HCT116 (cell line): ENCODE data around the gene APEX2. TPM values are rescaled to one million over a fixed set of nuclear protein-coding genes. Genes with fewer than 3 reads are reported as not detected.

Experiments used
- ATAC-seq: fragments of 200-7000 bp; cut with Tn5 transposase; 2 replicates; pipeline ENCODE4 v1.9.1; 2020; ENCODE audit warnings: mild to moderate bottlenecking, moderate library complexity
- BruUV-seq: library from RNA; stranded (reverse); fragments of 400-500 nt; replicated peaks from 2 replicates; lab custom pipeline; 2021; lab: Mats Ljungman, UMichigan
- CTCF ChIA-PET: fragments of 300-600 bp; sonication (Branson Sonifier 250); formaldehyde crosslinking; loops from one replicate; lab custom pipeline; 2021; ENCODE audit warnings: antibody characterized with exemption; lab: Charles Lee
- POLR2A ChIA-PET: fragments of 300-600, 350-600 bp; sonication (Branson Sonifier 250); formaldehyde crosslinking; loops from one replicate; lab custom pipeline; 2021; ENCODE audit warnings: antibody characterized with exemption; lab: Charles Lee
- RAD21 ChIA-PET, 2 experiments: fragments of 300-600 bp; sonication (Branson Sonifier 250); formaldehyde crosslinking; loops; one replicate each; lab custom pipeline; 2023; ENCODE audit warnings: low total read pairs in 2 of 2; ENCODE audit not compliant: uncharacterized antibody in 2 of 2, unreplicated experiment in 2 of 2, low non-redundant PET in 1 of 2; lab: Charles Lee
- DNase-seq: peaks from one replicate; pipeline ENCODE4 v3.0.0-alpha.2; 2010; ENCODE audit warnings: low read depth, low spot score
- H2AFZ ChIP-seq: fragments of 200-600 bp; shearing (Covaris generic), sonication (generic); 2 replicates; pipeline ENCODE4 v1.6.1; 2017; ENCODE audit warnings: low read depth, mixed run types, mixed read lengths, antibody characterized with exemption, low read length; ENCODE audit not compliant: poor library complexity, severe bottlenecking
- H3K27ac ChIP-seq: 2 replicates; pipeline ENCODE4 v1.5.1; 2012; ENCODE audit warnings: low read depth, low read length
- H3K27me3 ChIP-seq: fragments of 200-600 bp; sonication (generic); 2 replicates; pipeline ENCODE4 v1.6.1; 2016; ENCODE audit warnings: mixed run types, low read length, mixed read lengths; ENCODE audit not compliant: insufficient read depth
- H3K36me3 ChIP-seq, 2 experiments: fragments of 200-500 bp in 1 of 2; fragments of 200-600 bp in 1 of 2; sonication (Bioruptor generic) in 1 of 2; sonication (generic) in 1 of 2; 2 replicates each; pipeline versions ENCODE4 v1.5.1 to v1.6.1; 2014 to 2016; ENCODE audit warnings: low read length in 2 of 2, inconsistent platforms in 1 of 2, mixed read lengths in 1 of 2, mixed run types in 1 of 2; ENCODE audit not compliant: insufficient read depth in 2 of 2, control insufficient read depth in 1 of 2
- H3K4me1 ChIP-seq, 2 experiments: fragments of 200-600 bp in 1 of 2; sonication (generic) in 1 of 2; 2 replicates each; pipeline versions ENCODE4 v1.5.1 to v1.6.1; 2012 to 2017; ENCODE audit warnings: low read length in 2 of 2, inconsistent platforms in 1 of 2, mild to moderate bottlenecking in 1 of 2, mixed read lengths in 1 of 2, mixed run types in 1 of 2, moderate library complexity in 1 of 2; ENCODE audit not compliant: insufficient read depth in 2 of 2, control insufficient read depth in 1 of 2
- H3K4me2 ChIP-seq: fragments of 200-600 bp; sonication (generic); 2 replicates; pipeline ENCODE4 v1.6.1; 2017; ENCODE audit warnings: mixed run types, low read length, mixed read lengths
- H3K4me3 ChIP-seq, 2 experiments: fragments of 200-600 bp in 1 of 2; sonication (generic) in 1 of 2; replicated peaks in 1 of 2; 2 replicates each; pipeline ENCODE4 v1.5.1; 2011 to 2016; ENCODE audit warnings: low read length in 2 of 2, control low read depth in 1 of 2, low read depth in 1 of 2, mild to moderate bottlenecking in 1 of 2, mixed read lengths in 1 of 2, mixed run types in 1 of 2
- H3K79me2 ChIP-seq: fragments of 200-600 bp; sonication (generic); 2 replicates; pipeline ENCODE4 v1.6.1; 2017; ENCODE audit warnings: mild to moderate bottlenecking, mixed run types, low read length, moderate library complexity, mixed read lengths; ENCODE audit not compliant: insufficient read depth
- H3K9ac ChIP-seq: fragments of 200-600 bp; sonication (generic); 2 replicates; pipeline ENCODE4 v1.6.1; 2016; ENCODE audit warnings: low read length, mixed read lengths
- H3K9me2 ChIP-seq: fragments of 200-600 bp; sonication (generic), shearing (Covaris generic); 2 replicates; pipeline ENCODE4 v1.6.1; 2017; ENCODE audit warnings: mixed run types, mild to moderate bottlenecking, moderate library complexity; ENCODE audit not compliant: insufficient read depth
- H3K9me3 ChIP-seq, 2 experiments: fragments of 200-500 bp in 1 of 2; fragments of 200-600 bp in 1 of 2; sonication (Bioruptor generic) in 1 of 2; sonication (generic) in 1 of 2; 2 replicates each; pipeline ENCODE4 v1.6.1; 2014 to 2017; ENCODE audit warnings: low read length in 2 of 2, mixed read lengths in 2 of 2, inconsistent platforms in 1 of 2, low read depth in 1 of 2, mild to moderate bottlenecking in 1 of 2, mixed run types in 1 of 2, moderate library complexity in 1 of 2; ENCODE audit not compliant: control insufficient read depth in 1 of 2, insufficient read depth in 1 of 2
- H4K20me1 ChIP-seq: fragments of 200-600 bp; sonication (generic), shearing (Covaris generic); 2 replicates; pipeline ENCODE4 v1.6.1; 2017; ENCODE audit warnings: mixed run types, mild to moderate bottlenecking, moderate library complexity; ENCODE audit not compliant: insufficient read depth
- ATF3 ChIP-seq: IDR thresholded peaks from 2 replicates; pipeline ENCODE4 v1.6.1; 2012
- CBX3 ChIP-seq: IDR thresholded peaks from 2 replicates; pipeline ENCODE4 v1.6.1; 2012; ENCODE audit warnings: low read depth
- EGR1 ChIP-seq: IDR thresholded peaks from 2 replicates; pipeline ENCODE4 v1.6.1; 2012; ENCODE audit warnings: low read depth
- EZH2phosphoT487 ChIP-seq: fragments of 200-600 bp; IDR thresholded peaks from 2 replicates; pipeline ENCODE4 v1.6.1; 2018; ENCODE audit warnings: antibody characterized with exemption, borderline replicate concordance
- JUND ChIP-seq: IDR thresholded peaks from 2 replicates; pipeline ENCODE4 v1.6.1; 2012
- MAX ChIP-seq: IDR thresholded peaks from 2 replicates; pipeline ENCODE4 v1.6.1; 2012
- POLR2A ChIP-seq: IDR thresholded peaks from 2 replicates; pipeline ENCODE4 v1.7.0; 2011; ENCODE audit warnings: borderline replicate concordance; ENCODE audit not compliant: insufficient read depth, insufficient read length; ENCODE audit errors: extremely low read depth
- SIN3A ChIP-seq: IDR thresholded peaks from 2 replicates; pipeline ENCODE4 v1.6.1; 2012; ENCODE audit warnings: low read depth
- SP1 ChIP-seq: IDR thresholded peaks from 2 replicates; pipeline ENCODE4 v1.6.1; 2012; ENCODE audit warnings: low read depth
- ZBTB33 ChIP-seq: IDR thresholded peaks from 2 replicates; pipeline ENCODE4 v1.6.1; 2011; ENCODE audit warnings: mild to moderate bottlenecking, low read length, moderate library complexity; ENCODE audit not compliant: insufficient replicate concordance; ENCODE audit errors: extremely low read depth
- ZNF274 ChIP-seq: fragments of 200-500 bp; sonication (Bioruptor generic); IDR thresholded peaks from 2 replicates; pipeline ENCODE4 v1.6.1; 2014; ENCODE audit warnings: mild to moderate bottlenecking, low read depth, low read length, inconsistent platforms
- intact Hi-C: fragments of 100-400 bp; cut with micrococcal nuclease; formaldehyde crosslinking; loops from 2 replicates; pipeline ENCODE4 v1.10.0; 2022
- total RNA-seq: library from RNA; stranded (reverse); gene quantifications from one replicate; pipeline ENCODE4 v1.2.1, GENCODE V29; 2021; ENCODE audit not compliant: unreplicated experiment

Gene APEX2
- total RNA-seq, 1 experiment from 2014 or later = 28.2 TPM

- no peaks in the 10 kb centered on the region for H4K20me1 ChIP-seq
- no peaks in the 10 kb centered on the region for H3K4me1 ChIP-seq
- no peak overlapping the region for H3K4me2 ChIP-seq
- no peaks in the 10 kb centered on the region for H3K36me3 ChIP-seq
- no peaks in the 10 kb centered on the region for H3K79me2 ChIP-seq
- ATAC-seq = no peak
- H3K9ac ChIP-seq = no peak overlapping the region
- CTCF ChIA-PET = no interaction called here
- TF ChIP-seq ZNF274 (no peak), EZH2phosphoT487 (no peak), JUND (no peak)
- no peak for DNase-seq
- POLR2A ChIA-PET = no interaction called here
- H3K9me2 ChIP-seq = no peaks in the 10 kb centered on the region
- H3K27ac ChIP-seq = no peak overlapping the region
- no peak overlapping the region for H3K4me3 ChIP-seq
- intact Hi-C loops = no loop called here
- RAD21 ChIA-PET = no interaction called here
- H3K27me3 ChIP-seq = no peaks in the 10 kb centered on the region
- H2AFZ ChIP-seq = no peak overlapping the region
- no TSS peak for BruUV-seq
- H3K9me3 ChIP-seq = no peaks in the 10 kb centered on the region
These were observed 7.1 kb upstream of the APEX2 start for GRCh38 chrX:54992911-54993622.

GRCh38 chrX:54994099-54994498 lies 6.1 kb upstream of the APEX2 start, which contains the start of gene PFKFB1:
Gene PFKFB1 (minus strand): TSS chrX:54994188. CDS start chrX:54994007, 181 bp downstream.
- Histone ChIP-seq H4K20me1 (no peaks in the 10 kb centered on the region), H3K4me1 (peaks cover 0 to 3% of the 10 kb centered on the region in 2 experiments; a peak in 1 of 4 replicates), H3K79me2 (no peaks in the 10 kb centered on the region), H3K27ac (no peak within 1 kb of the TSS), H3K9me2 (no peaks in the 10 kb centered on the region), H3K4me3 (no peak within 1 kb of the TSS), H3K36me3 (no peaks in the 10 kb centered on the region), H3K9me3 (no peaks in the 10 kb centered on the region), H3K9ac (no peak within 1 kb of the TSS), H3K27me3 (no peaks in the 10 kb centered on the region), H2AFZ (no peak within 1 kb of the TSS), H3K4me2 (no peak within 1 kb of the TSS)
- ChIA-PET POLR2A (no interaction called here), CTCF (no interaction called here), RAD21 (no interaction called here)
- ATAC-seq = no peak
- no peak for TF ChIP-seq SP1
- TF ChIP-seq ZNF274 = no peak
- no peak for TF ChIP-seq EGR1
- no peak for TF ChIP-seq MAX
- no peak for TF ChIP-seq SIN3A
- TF ChIP-seq POLR2A = no peak
- TF ChIP-seq ATF3 = no peak
- TF ChIP-seq CBX3 = no peak
- TF ChIP-seq ZBTB33 = no peak
- no peak for DNase-seq
- intact Hi-C loops = no loop called here
- no TSS peak for BruUV-seq
